Parathyroid adenoma (tissue), 2 donors: ENCODE measurements around the gene DYNC1I1.

Source experiments
- H2AFZ ChIP-seq: fragments of 300-600 bp; sonication (generic); one replicate; pipeline ENCODE4 v1.7.0; 2017; ENCODE audit warnings: antibody characterized with exemption, mild to moderate bottlenecking
- H3K27ac ChIP-seq: fragments of 300-600 bp; sonication (generic); one replicate; pipeline ENCODE4 v1.7.0; 2017
- H3K27me3 ChIP-seq: fragments of 300-600 bp; sonication (generic); one replicate; pipeline ENCODE4 v1.7.0; 2017; ENCODE audit warnings: low read length; ENCODE audit not compliant: control insufficient read depth, insufficient read depth
- H3K36me3 ChIP-seq: fragments of 300-600 bp; sonication (generic); one replicate; pipeline ENCODE4 v1.7.0; 2017; ENCODE audit warnings: low read length; ENCODE audit not compliant: control insufficient read depth, insufficient read depth
- H3K4me1 ChIP-seq: fragments of 300-600 bp; sonication (generic); one replicate; pipeline ENCODE4 v1.7.0; 2017; ENCODE audit warnings: control low read depth
- H3K4me2 ChIP-seq: fragments of 300-600 bp; sonication (generic); one replicate; pipeline ENCODE4 v1.7.0; 2017; ENCODE audit warnings: low read length
- H3K4me3 ChIP-seq: fragments of 300-600 bp; sonication (generic); one replicate; pipeline ENCODE4 v1.7.0; 2017; ENCODE audit warnings: low read depth, low read length
- H3K79me2 ChIP-seq: fragments of 300-600 bp; sonication (generic); one replicate; pipeline ENCODE4 v1.7.0; 2017; ENCODE audit warnings: control low read depth
- H3K9ac ChIP-seq: fragments of 300-600 bp; sonication (generic); one replicate; pipeline ENCODE4 v1.7.0; 2017; ENCODE audit warnings: mild to moderate bottlenecking
- H3K9me3 ChIP-seq: fragments of 300-600 bp; sonication (generic); one replicate; pipeline ENCODE4 v1.7.0; 2017; ENCODE audit warnings: low read length; ENCODE audit not compliant: control insufficient read depth
- CTCF ChIP-seq: fragments of 300-600 bp; sonication (generic); IDR thresholded peaks from one replicate; pipeline ENCODE4 v1.7.0; 2017; ENCODE audit warnings: antibody characterized with exemption, mild to moderate bottlenecking
- donor health status: primary hyperparathyroidism.

The DYNC1I1 gene

GRCh38 chr7:96093435-96093834 is 321.1 kb downstream of the DYNC1I1 start:
- H3K36me3 ChIP-seq = no peaks in the 10 kb centered on the region
- no peak overlapping the region for H3K4me3 ChIP-seq
- no peak overlapping the region for H3K27ac ChIP-seq
- no peak overlapping the region for H3K9ac ChIP-seq
- H2AFZ ChIP-seq = no peak overlapping the region
- H3K9me3 ChIP-seq = no peaks in the 10 kb centered on the region
- no peaks in the 10 kb centered on the region for H3K79me2 ChIP-seq
- H3K4me2 ChIP-seq = no peak overlapping the region
- H3K4me1 ChIP-seq = no peaks in the 10 kb centered on the region
- no peak for TF ChIP-seq CTCF
- H3K27me3 ChIP-seq = no peaks in the 10 kb centered on the region

- Histone ChIP-seq H3K27me3 (no peaks in the 10 kb centered on the region), H3K36me3 (no peaks in the 10 kb centered on the region)
- no peak for TF ChIP-seq CTCF
These were observed 325.5 kb downstream of the DYNC1I1 start for GRCh38 chr7:96097835-96098234.

GRCh38 chr7:96100737-96101136 is 328.4 kb downstream of the DYNC1I1 start:
- Histone ChIP-seq H3K36me3 (no peaks in the 10 kb centered on the region), H3K9me3 (no peaks in the 10 kb centered on the region), H3K79me2 (no peaks in the 10 kb centered on the region), H3K9ac (no peak overlapping the region), H2AFZ (no peak overlapping the region), H3K4me3 (no peak overlapping the region), H3K27me3 (no peaks in the 10 kb centered on the region), H3K27ac (no peak overlapping the region), H3K4me1 (no peaks in the 10 kb centered on the region), H3K4me2 (no peak overlapping the region)
- no peak for TF ChIP-seq CTCF

More at GRCh38 chr7:96097835-96098234, 325.5 kb downstream of the DYNC1I1 start:
- Histone ChIP-seq H3K27ac (no peak overlapping the region), H3K9me3 (no peaks in the 10 kb centered on the region), H3K79me2 (no peaks in the 10 kb centered on the region), H3K9ac (no peak overlapping the region), H3K4me2 (no peak overlapping the region), H3K4me1 (no peaks in the 10 kb centered on the region), H2AFZ (no peak overlapping the region), H3K4me3 (no peak overlapping the region)

GRCh38 chr7:96102096-96102811 is 329.9 kb downstream of the DYNC1I1 start:
- H3K9ac ChIP-seq = no peak overlapping the region
- no peaks in the 10 kb centered on the region for H3K36me3 ChIP-seq
- H3K79me2 ChIP-seq = no peaks in the 10 kb centered on the region
- no peaks in the 10 kb centered on the region for H3K27me3 ChIP-seq
- H3K4me1 ChIP-seq = no peaks in the 10 kb centered on the region
- no peaks in the 10 kb centered on the region for H3K9me3 ChIP-seq
- no peak overlapping the region for H3K4me3 ChIP-seq
- TF ChIP-seq CTCF = no peak
- H3K27ac ChIP-seq = no peak overlapping the region
- no peak overlapping the region for H3K4me2 ChIP-seq
- H2AFZ ChIP-seq = no peak overlapping the region

- Histone ChIP-seq H3K9me3 (no peaks in the 10 kb centered on the region), H3K4me3 (no peak overlapping the region)
These were observed 332.6 kb downstream of the DYNC1I1 start for GRCh38 chr7:96104984-96105383.

More at GRCh38 chr7:96104984-96105383, 332.6 kb downstream of the DYNC1I1 start:
- TF ChIP-seq CTCF = no peak
- H3K4me2 ChIP-seq = no peak overlapping the region
- H3K79me2 ChIP-seq = no peaks in the 10 kb centered on the region
- no peak overlapping the region for H3K27ac ChIP-seq
- H3K4me1 ChIP-seq = no peaks in the 10 kb centered on the region
- no peaks in the 10 kb centered on the region for H3K27me3 ChIP-seq
- H3K36me3 ChIP-seq = no peaks in the 10 kb centered on the region
- no peak overlapping the region for H3K9ac ChIP-seq
- H2AFZ ChIP-seq = no peak overlapping the region
